ENCODE data around the gene ARHGEF28.

DNA sequence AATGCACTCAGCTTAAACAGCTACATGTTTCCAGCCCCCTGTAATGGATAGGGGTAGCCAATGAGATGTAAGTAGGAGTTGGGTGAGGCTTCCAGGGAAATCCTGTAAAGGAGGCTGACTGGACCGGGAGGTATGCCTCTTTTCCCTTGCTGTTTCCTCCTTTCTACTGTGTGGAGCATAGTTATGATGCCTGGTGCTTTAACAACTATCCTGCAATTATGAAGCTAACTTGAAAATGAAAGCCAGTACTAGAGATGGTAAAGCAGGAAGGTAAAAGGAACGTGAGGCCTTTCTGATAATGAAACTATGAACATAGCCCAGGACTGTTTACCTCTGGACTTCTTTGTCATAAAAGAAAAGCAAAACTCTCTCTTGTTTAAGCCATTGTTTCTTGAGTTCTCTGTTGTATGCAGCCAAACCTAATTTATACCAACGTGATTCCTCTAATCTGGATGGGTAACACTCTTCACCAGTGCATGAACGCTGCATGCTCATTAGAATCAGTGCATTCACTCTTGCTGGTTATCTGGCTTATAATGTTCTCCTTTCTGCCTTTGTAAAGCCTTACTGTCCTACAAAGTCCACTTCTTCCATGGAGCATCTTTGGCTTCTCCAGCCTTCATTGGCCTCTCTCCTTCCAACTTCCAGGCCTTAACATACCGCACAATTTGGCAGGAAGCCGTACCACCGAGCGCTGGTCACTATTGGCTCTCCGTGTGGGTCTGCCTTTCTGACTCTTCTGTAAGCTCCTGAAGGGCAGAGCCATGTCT is 8.3 kb upstream of the ARHGEF28 start:
- TF ChIP-seq POLR2A (IDR thresholded peaks at IDR 0.05) = no peak
- TF ChIP-seq, protein P1, sequence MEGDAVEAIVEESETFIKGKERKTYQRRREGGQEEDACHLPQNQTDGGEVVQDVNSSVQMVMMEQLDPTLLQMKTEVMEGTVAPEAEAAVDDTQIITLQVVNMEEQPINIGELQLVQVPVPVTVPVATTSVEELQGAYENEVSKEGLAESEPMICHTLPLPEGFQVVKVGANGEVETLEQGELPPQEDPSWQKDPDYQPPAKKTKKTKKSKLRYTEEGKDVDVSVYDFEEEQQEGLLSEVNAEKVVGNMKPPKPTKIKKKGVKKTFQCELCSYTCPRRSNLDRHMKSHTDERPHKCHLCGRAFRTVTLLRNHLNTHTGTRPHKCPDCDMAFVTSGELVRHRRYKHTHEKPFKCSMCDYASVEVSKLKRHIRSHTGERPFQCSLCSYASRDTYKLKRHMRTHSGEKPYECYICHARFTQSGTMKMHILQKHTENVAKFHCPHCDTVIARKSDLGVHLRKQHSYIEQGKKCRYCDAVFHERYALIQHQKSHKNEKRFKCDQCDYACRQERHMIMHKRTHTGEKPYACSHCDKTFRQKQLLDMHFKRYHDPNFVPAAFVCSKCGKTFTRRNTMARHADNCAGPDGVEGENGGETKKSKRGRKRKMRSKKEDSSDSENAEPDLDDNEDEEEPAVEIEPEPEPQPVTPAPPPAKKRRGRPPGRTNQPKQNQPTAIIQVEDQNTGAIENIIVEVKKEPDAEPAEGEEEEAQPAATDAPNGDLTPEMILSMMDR (IDR thresholded peaks at IDR 0.05) = no peak
